CD4-positive, alpha-beta T cell treated with Interleukin-10 for 1 hour (primary cell): ENCODE data around the gene CCNY.
"Not testable (repeated sequence)": the region's sequence is repeated elsewhere in the genome, so short reads cannot be mapped to it uniquely, and the experiment has no call there.

Experiments
- DNase-seq: peaks from one replicate; pipeline ENCODE4 v3.0.0-alpha.2; 2020

CCNY gene

GRCh38 chr10:35409808-35410207 is 73.5 kb downstream of the CCNY start:
- no peak for DNase-seq

DNA sequence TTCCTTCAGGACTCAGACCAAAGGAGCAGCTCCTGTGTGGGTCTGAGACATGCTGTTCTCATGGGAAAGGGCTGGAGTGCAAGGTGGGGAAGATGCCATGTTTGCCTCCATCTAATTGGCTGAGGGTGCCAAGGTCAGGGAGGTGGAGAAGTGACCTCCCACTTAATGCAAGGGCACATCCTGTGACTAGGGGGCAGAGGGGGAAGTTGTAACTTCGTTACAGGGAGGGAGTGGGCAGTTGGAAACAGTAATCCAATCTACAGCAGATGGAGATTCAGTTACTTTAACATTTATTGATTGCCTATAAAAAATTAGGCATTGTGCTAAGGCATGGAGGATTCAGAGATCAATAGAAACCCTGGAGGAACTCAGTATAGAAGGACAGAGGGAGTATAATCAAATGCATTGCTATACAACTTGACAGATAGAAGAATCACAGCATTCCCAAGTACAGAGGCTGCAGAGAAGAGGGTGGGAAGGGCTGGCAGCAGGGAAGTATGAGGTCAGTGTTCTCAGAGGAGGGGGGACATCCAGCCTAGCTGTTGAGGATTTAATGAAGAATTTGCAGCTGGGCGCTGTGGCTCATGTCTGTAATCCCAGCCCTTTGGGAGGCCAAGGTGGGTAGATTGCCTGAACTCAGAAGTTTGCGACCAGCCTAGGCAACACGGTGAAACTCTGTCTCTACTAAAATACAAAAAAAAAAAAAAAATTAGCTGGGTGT is 75.9 kb downstream of the CCNY start:
- DNase-seq, result no peak

GRCh38 chr10:35412900-35413491 is 76.7 kb downstream of the CCNY start:
- DNase-seq, result no peak

DNA sequence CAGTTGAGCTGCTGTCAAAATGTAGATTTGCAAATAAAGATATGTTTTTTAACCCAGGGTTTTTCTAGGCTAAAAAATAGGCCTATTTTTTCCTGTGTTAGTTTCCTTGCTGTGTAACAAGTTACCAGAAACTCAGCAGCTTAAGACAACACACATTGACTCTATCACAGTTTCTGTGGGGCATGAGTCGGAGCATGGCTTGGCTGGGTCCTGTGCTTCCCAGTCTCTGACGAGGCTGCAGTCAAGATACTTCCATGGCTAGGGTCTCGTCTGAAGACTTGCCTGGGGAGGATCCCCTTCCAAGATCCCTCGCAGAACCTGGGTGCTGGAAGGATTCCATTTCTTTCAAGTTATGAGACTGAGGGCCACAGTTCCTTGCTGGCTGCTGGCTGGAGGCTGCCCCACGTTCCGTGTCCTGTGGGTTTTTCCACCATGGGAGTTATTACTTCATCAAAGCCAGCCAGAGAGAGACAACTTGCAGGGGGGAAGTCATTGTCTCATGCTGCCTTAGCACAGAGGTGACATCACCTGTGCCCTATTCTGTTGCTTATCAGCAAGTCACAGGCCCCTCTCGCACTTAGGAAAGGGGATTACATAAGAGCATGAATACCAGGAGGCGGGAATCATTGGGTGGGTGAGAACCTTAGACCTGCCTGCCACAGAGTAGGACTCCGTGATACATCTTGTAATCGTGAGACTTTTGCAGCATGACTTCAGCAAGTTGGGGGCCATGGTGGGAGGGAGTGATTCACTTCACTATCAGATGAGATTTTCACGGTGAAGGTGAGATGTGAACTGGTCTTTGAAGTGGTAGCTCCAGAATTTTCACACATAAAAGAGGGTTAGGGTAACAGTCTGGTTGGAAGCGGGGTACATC is 77.9 kb downstream of the CCNY start:
- DNase-seq, result no peak

- no peak for DNase-seq
Observed at GRCh38 chr10:35415505-35415904, 79.2 kb downstream of the CCNY start.

- DNase-seq, result no peak
Observed at GRCh38 chr10:35416619-35417312, 80.5 kb downstream of the CCNY start.

GRCh38 chr10:35417313-35417625 is 81.0 kb downstream of the CCNY start:
- DNase-seq, result no peak

- DNase-seq, result no peak
Observed at GRCh38 chr10:35417795-35418194, 81.5 kb downstream of the CCNY start.

DNA sequence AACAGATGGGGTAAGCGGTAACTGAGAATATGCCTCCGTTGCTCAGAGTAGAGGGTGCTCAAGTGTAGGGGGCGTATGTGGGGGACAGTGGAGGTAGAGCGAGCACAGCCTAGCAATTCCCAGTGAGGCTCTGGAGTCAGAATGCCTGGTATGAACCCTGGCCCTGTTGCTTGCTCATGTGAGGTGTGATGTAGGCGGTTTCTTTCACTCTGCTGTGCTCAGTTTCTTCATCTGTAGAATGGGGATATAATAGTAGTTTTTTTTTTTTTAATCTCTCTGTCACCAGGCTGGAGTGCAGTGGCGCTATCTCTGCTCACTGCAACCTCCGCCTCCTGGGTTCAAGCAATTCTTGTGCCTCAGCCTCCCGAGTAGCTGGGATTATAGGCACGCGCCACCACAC is 82.3 kb downstream of the CCNY start:
- DNase-seq, result not testable (repeated sequence)

GRCh38 chr10:35420044-35420443 is 83.7 kb downstream of the CCNY start:
- no peak for DNase-seq

DNA sequence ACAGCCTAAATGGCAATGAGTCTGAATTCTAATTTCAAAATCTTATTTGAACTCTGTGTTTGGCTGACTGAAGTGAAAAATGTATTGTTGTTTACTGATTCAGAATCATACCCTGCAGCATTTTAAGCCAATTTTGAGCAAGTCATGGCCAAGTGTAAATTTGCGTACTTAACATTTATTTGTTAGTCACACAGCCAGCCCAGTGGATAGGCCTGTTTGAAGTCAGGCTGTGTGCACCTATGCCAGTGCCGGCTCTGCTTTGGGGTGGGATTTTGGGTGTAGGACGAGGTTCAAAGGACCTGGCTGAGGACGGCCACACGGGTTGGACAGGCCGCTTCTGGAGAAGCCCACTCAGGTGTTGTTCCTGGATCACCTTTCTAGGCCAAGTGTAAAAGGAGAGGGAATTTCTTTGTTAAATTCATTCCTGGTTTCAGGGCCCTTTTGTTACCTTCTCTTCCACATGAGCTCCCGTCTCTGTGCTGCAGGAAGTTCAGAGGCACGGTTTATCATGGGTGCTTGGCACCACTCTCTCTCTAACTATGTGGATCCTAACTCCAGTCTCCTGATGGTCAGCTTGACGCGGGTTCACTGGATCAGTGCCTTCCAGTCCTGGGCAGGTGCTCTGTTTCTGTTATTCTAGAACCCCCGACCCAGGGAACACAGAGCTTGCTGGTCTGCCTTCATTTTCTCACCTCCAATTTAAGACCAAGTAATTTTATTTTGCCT is 84.7 kb downstream of the CCNY start:
- no peak for DNase-seq

DNA sequence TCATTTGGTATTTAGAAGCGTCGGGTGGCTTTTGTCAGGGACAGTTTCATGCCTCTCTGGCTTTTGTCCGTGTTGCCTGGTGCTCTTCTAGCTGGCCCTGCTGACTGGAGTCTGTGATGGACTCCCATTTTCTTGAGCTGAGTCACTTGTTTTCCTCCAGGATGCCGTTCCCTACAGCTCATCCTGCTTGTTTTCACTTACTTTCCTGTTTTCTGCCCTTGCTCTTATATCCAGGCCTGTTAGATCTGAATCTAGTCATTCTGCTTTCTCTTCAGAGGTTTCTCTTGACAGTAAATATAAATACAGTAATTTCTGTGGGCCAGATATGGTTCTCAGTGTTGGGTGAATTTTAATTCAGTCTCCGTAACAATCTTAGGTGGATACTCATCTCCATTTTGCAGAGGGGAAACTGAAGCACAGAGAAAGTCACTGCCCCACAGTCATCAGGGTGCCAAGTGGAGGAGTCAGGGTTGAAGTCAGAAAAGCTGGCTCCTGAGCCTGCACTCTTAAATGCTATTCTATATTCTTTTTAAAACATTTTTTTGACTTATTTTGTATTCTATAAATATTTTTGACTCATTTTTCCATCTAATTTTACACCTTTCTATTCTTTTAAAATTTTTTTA is 85.4 kb downstream of the CCNY start:
- no peak for DNase-seq

DNA sequence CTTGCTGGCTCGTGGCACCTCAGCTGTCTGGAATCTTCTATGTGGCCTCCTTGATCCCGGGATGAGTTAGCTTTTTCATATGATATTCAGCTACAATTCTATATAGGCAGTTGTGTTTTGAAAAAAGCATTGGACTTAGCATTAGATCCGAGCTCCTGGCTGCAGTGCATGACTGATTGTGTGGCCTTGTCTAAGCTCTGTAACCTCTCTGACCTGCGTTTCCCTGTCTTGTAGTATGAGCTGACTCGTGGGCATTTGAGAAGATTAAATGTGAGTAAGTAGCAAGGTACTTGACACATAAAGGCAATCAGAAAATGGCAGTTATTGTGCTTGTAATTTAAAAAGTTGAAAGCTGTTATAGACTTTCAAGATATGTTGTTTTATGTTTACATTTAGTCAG is 85.9 kb downstream of the CCNY start:
- no peak for DNase-seq

DNA sequence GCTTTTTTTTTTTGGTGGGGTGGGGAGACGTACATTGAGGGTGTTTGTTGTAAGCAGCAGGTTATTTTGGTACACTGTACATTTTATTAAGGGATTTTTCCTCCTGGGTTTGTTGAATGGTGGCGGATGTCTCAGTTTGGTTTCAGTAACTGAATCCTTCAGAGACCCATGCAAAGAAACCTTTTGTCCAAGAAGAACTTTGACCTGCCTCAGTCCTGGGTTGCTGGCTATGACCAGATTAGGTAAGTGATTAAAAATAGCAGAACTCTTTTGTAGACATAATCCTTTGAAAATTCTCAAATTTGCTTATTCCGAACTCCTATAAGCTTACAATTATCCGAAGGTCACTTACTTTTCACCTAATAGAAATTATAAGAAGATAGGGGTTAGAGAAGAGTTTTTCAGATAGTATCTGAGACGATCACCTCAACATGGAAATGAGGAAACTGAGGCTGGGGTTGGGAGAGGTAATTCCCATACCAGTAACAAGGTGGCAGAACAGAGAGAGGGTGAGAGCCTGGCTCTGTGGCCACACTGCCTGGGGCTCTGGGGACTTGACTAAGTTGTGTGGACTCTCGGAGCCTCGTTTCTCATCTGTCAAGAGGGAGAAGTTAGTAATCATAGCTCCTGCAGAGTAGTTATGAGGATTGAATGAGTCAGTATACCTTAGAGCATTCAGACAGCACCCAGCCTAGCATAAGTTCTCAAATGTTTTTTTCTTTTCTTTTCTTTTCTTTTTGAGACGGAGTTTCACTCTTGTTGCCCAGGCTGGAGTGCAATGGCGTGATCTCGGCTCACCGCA is 87.4 kb downstream of the CCNY start:
- no peak for DNase-seq

GRCh38 chr10:35424680-35425285 is 88.5 kb downstream of the CCNY start:
- no peak for DNase-seq

GRCh38 chr10:35425595-35425994 is 89.3 kb downstream of the CCNY start:
- DNase-seq, result no peak

DNA sequence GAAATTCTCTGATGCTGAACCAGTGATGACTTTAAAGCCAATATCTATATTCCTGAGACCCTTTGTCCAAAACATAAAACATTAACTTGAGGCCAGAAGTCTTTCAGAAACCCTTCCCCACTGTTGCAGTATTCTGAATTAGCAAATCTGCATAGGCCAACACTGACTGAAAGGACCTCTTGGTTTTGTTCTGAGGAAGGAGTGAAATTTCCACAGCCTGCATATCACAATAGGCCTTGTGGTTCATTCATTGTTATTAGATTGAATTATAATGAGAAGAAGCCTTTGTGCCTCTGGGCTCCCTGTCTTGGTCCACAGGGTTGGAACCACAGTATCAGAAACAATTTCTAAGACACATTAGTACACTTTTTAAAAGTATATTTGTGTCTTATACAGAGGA is 90.3 kb downstream of the CCNY start:
- DNase-seq, result no peak

GRCh38 chr10:35427543-35427942 is 91.2 kb downstream of the CCNY start:
- no peak for DNase-seq

DNA sequence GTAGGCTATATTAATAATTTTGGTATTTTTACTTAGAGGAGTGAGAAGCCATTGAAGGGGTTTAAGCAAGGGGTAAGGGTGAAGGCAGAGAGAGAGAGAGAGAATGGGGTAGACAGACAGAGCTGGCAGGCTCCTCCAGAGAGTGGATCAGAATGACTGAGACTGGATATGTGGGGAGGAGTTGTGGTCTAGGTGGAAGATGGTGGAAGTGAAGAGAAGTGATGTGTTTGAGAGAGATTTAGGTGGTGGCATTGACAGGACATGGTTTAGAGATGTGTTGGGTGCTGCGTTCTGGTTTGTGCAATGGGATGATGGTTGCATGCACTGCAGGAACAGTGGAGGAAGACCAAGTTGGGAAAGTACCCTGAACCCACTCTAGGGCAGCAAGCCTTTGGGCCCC is 92.2 kb downstream of the CCNY start:
- DNase-seq, result no peak

- DNase-seq, result no peak
Observed at GRCh38 chr10:35432781-35433338, 96.6 kb downstream of the CCNY start.
